Measurements from ENCODE around the gene AOAH. TPM values are rescaled to one million over a fixed set of nuclear protein-coding genes. Genes with fewer than 3 reads are reported as not detected.

Gene AOAH
- total and polyA plus RNA-seq, 9 of the 15 experiments (the other 6 are each of a cell fraction or from before 2014, with no cell fraction given), result not detected

- Histone ChIP-seq H2AFZ (ENCODE audit: low read depth, low read length) (no peak overlapping the region), H3K36me3 (ENCODE audit: control insufficient read depth, insufficient read depth, low read length) (no peaks in the 10 kb centered on the region), H3K9ac (ENCODE audit: insufficient read depth in 1 of 2, low read depth in 2 of 2, low read length in 2 of 2) (no peak overlapping the region), H3K9me3 (replicated peaks; ENCODE audit: control insufficient read depth, insufficient read depth, low read depth, low read length) (no peaks in the 10 kb centered on the region), H3K4me1 (replicated peaks in 1 of 2; ENCODE audit: control insufficient read depth in 2 of 2, insufficient read depth in 2 of 2, low read length in 2 of 2) (no peaks in the 10 kb centered on the region), H3K27me3 (ENCODE audit: control insufficient read depth in 2 of 2, insufficient read depth in 2 of 2, low read length in 2 of 2) (peaks cover 27 to 46% of the 10 kb centered on the region in 2 experiments), H4K20me1 (replicated peaks; ENCODE audit: control insufficient read depth, insufficient read depth, low read length) (peaks cover 8% of the 10 kb centered on the region), H3K79me2 (ENCODE audit: control insufficient read depth, insufficient read depth, low read length) (no peaks in the 10 kb centered on the region), H3K9me1 (ENCODE audit: control insufficient read depth, insufficient read depth, low read length) (no peaks in the 10 kb centered on the region), H3K27ac (ENCODE audit: extremely low read depth, low read depth, low read length) (no peak overlapping the region), H3K4me3 (no peak overlapping the region), H3K4me2 (ENCODE audit: insufficient read depth, low read length) (no peak overlapping the region)
- ChIA-PET CTCF (ENCODE audit: low intra/inter-chr PET ratio) (no interaction called here), POLR2A (no interaction called here)
- TF ChIP-seq ZNF583 (CRISPR knock-in tag; IDR thresholded peaks at IDR 0.05), result no peak
- TF ChIP-seq ZEB2 (IDR thresholded peaks at IDR 0.05), result no peak
- no peak for TF ChIP-seq HNRNPH1 (optimal IDR thresholded peaks at IDR 0.05; ENCODE audit: low read depth, low read length)
- TF ChIP-seq CBX1 (IDR thresholded peaks at IDR 0.05; ENCODE audit: low read depth), result no peak
- no peak for TF ChIP-seq RBM15 (IDR thresholded peaks at IDR 0.05; ENCODE audit: insufficient read depth, low read length)
- TF ChIP-seq RBM22 (IDR thresholded peaks at IDR 0.05; ENCODE audit: low read depth, low read length, poor library complexity, severe bottlenecking), result no peak
- TF ChIP-seq TCF7 (IDR thresholded peaks at IDR 0.05; ENCODE audit: borderline replicate concordance), result no peak
- TF ChIP-seq KDM5B (IDR thresholded peaks at IDR 0.05; ENCODE audit: insufficient replicate concordance, low read depth, low read length), result no peak
- no peak for TF ChIP-seq ZNF740 (CRISPR knock-in tag; IDR thresholded peaks at IDR 0.05)
- no peak for TF ChIP-seq ZNF740 (tag; IDR thresholded peaks at IDR 0.05)
- TF ChIP-seq DEAF1 (CRISPR knock-in tag; IDR thresholded peaks at IDR 0.05), result no peak
- TF ChIP-seq TBP (optimal IDR thresholded peaks at IDR 0.05; ENCODE audit: low read depth, low read length), result no peak
- no peak for TF ChIP-seq RB1 (IDR thresholded peaks at IDR 0.05; ENCODE audit: low read depth)
- no peak for TF ChIP-seq CREBBP (IDR thresholded peaks at IDR 0.05; ENCODE audit: low read depth, low read length)
- TF ChIP-seq PPARD (CRISPR knock-in tag; IDR thresholded peaks at IDR 0.05), result no peak
- TF ChIP-seq MTA1 (IDR thresholded peaks at IDR 0.05; ENCODE audit: borderline replicate concordance), result no peak
- ATAC-seq (no peak), DNase-seq (ENCODE audit: extremely low read depth in 1 of 4, low spot score in 3 of 4) (no peak), FAIRE-seq (no peak)
- WGBS (ENCODE audit: insufficient coverage, low coverage, missing lambda C conversion rate), result 0% methylated on average over 5 of the region's 5 CpGs
- intact Hi-C loops (cut with micrococcal nuclease), result no loop called here
- BruUV-seq (replicated peaks), result no TSS peak
- in situ Hi-C loops (cut with MboI), result no loop called here
Measured at GRCh38 chr7:36636126-36636525, 88.2 kb downstream of the AOAH start.
